Endothelial cell of umbilical vein (primary cell): ENCODE results near the gene PTDSS2. TPM values are rescaled to one million over a fixed set of nuclear protein-coding genes. Genes with fewer than 3 reads are reported as not detected.

Experiments used
- BruUV-seq: library from RNA; stranded (reverse); fragments of 400-500 nt; replicated peaks from 2 replicates; lab custom pipeline; 2021; lab: Mats Ljungman, UMichigan
- CTCF ChIA-PET: fragments of 300-600, 350-600 bp; sonication (Branson Sonifier 250); formaldehyde crosslinking; loops from one replicate; lab custom pipeline; 2021; ENCODE audit warnings: antibody characterized with exemption, inconsistent platforms; lab: Charles Lee
- POLR2A ChIA-PET: fragments of 300-600, 350-600 bp; sonication (Branson Sonifier 250); formaldehyde crosslinking; loops from one replicate; lab custom pipeline; 2021; ENCODE audit warnings: antibody characterized with exemption, inconsistent platforms; lab: Charles Lee
- DNase-seq: peaks from one replicate; pipeline ENCODE4 v3.0.0-alpha.2; 2011; ENCODE audit warnings: low read depth, low spot score
- FAIRE-seq: peaks from 2 replicates; lab custom pipeline; 2011; peaks lifted over from hg19 to GRCh38; lab: Jason Lieb, UNC
- H2AFZ ChIP-seq: 2 replicates; pipeline ENCODE4 v1.6.0; 2012; ENCODE audit warnings: low read depth, low read length, control low read depth, inconsistent platforms
- H3K27ac ChIP-seq: 2 replicates; pipeline ENCODE4 v1.5.1; 2011; ENCODE audit warnings: low read depth, mild to moderate bottlenecking, control low read depth, low read length, moderate library complexity; ENCODE audit not compliant: insufficient read depth
- H3K27me3 ChIP-seq, 2 experiments: 2 replicates each; pipeline versions ENCODE4 v1.6.0 to v1.6.1; 2011; ENCODE audit warnings: low read length in 2 of 2, mixed read lengths in 1 of 2; ENCODE audit not compliant: control insufficient read depth in 2 of 2, insufficient read depth in 2 of 2
- H3K36me3 ChIP-seq, 2 experiments: 2 replicates in 1 of 2; 3 replicates in 1 of 2; pipeline ENCODE4 v1.5.1; 2011; ENCODE audit warnings: low read length in 2 of 2, mild to moderate bottlenecking in 1 of 2, moderate library complexity in 1 of 2; ENCODE audit not compliant: control insufficient read depth in 2 of 2, insufficient read depth in 2 of 2; ENCODE audit errors: extremely low read depth in 1 of 2
- H3K4me1 ChIP-seq: 3 replicates; pipeline ENCODE4 v1.5.1; 2011; ENCODE audit warnings: mild to moderate bottlenecking, low read length; ENCODE audit not compliant: control insufficient read depth, insufficient read depth; ENCODE audit errors: extremely low read depth
- H3K4me2 ChIP-seq: 2 replicates; pipeline ENCODE4 v1.6.1; 2011; ENCODE audit warnings: low read length, control low read depth, mixed read lengths; ENCODE audit not compliant: insufficient read depth
- H3K4me3 ChIP-seq, 3 experiments: fragments of 200-600 bp in 1 of 3; sonication (generic), shearing (Covaris generic) in 1 of 3; replicated peaks in 1 of 3; 2 replicates each; pipeline ENCODE4 v1.5.1; 2011 to 2016; ENCODE audit warnings: control low read depth in 3 of 3, low read length in 3 of 3, mild to moderate bottlenecking in 2 of 3, inconsistent platforms in 1 of 3, low read depth in 1 of 3, moderate library complexity in 1 of 3; ENCODE audit not compliant: insufficient read depth in 1 of 3
- H3K79me2 ChIP-seq: 2 replicates; pipeline ENCODE4 v1.6.0; 2012; ENCODE audit warnings: low read length, inconsistent platforms; ENCODE audit not compliant: control insufficient read depth, insufficient read depth
- H3K9ac ChIP-seq: replicated peaks from 2 replicates; pipeline ENCODE3; 2011; ENCODE audit warnings: low read length, control low read depth; ENCODE audit not compliant: insufficient read depth; ENCODE audit errors: extremely low read depth
- H3K9me1 ChIP-seq: replicated peaks from 3 replicates; pipeline ENCODE4 v1.6.0; 2011; ENCODE audit warnings: mild to moderate bottlenecking, low read length; ENCODE audit not compliant: control insufficient read depth, insufficient read depth; ENCODE audit errors: extremely low read depth
- H3K9me3 ChIP-seq: replicated peaks from 2 replicates; pipeline ENCODE4 v1.5.1; 2012; ENCODE audit warnings: low read length, inconsistent platforms; ENCODE audit not compliant: control insufficient read depth, insufficient read depth
- H4K20me1 ChIP-seq: replicated peaks from 2 replicates; pipeline ENCODE3; 2011; ENCODE audit warnings: mild to moderate bottlenecking, low read length; ENCODE audit not compliant: control insufficient read depth, insufficient read depth; ENCODE audit errors: extremely low read depth
- CTCF ChIP-seq, 2 donors: IDR thresholded peaks; 1 replicate in 1 of 2; 2 replicates in 1 of 2; pipeline ENCODE4 v1.5.1; 2011; ENCODE audit warnings: low read length in 2 of 2, mild to moderate bottlenecking in 2 of 2, moderate library complexity in 2 of 2, control low read depth in 1 of 2, inconsistent platforms in 1 of 2, low read depth in 1 of 2; ENCODE audit not compliant: insufficient read depth in 1 of 2; ENCODE audit errors: extremely low read depth in 1 of 2
- EZH2 ChIP-seq: IDR thresholded peaks from 2 replicates; pipeline ENCODE4 v1.6.1; 2012; ENCODE audit warnings: borderline replicate concordance, low read depth, mild to moderate bottlenecking, moderate library complexity, low read length, inconsistent platforms; ENCODE audit not compliant: severe bottlenecking
- FOS ChIP-seq: IDR thresholded peaks from 2 replicates; pipeline ENCODE4 v1.6.1; 2011; ENCODE audit warnings: mild to moderate bottlenecking, low read length, moderate library complexity, borderline replicate concordance; ENCODE audit not compliant: insufficient read depth
- GATA2 ChIP-seq: IDR thresholded peaks from 2 replicates; pipeline ENCODE4 v1.7.0; 2011; ENCODE audit warnings: low read depth, mild to moderate bottlenecking, moderate library complexity, mixed read lengths, low read length; ENCODE audit not compliant: insufficient read length, insufficient read depth
- JUN ChIP-seq: IDR thresholded peaks from 2 replicates; pipeline ENCODE4 v1.6.1; 2011; ENCODE audit warnings: borderline replicate concordance, low read depth; ENCODE audit not compliant: insufficient read length, insufficient read depth
- MAX ChIP-seq: IDR thresholded peaks from 2 replicates; pipeline ENCODE4 v1.6.1; 2011; ENCODE audit not compliant: insufficient read depth, insufficient read length
- MYC ChIP-seq: IDR thresholded peaks from one replicate; pipeline ENCODE4 v1.6.1; 2011; ENCODE audit warnings: mild to moderate bottlenecking, low read depth, low read length
- POLR2A ChIP-seq: IDR thresholded peaks from 2 replicates; pipeline ENCODE4 v1.6.1; 2012; ENCODE audit warnings: low read depth, mild to moderate bottlenecking, control low read depth, low read length
- POLR2AphosphoS5 ChIP-seq: IDR thresholded peaks from 2 replicates; pipeline ENCODE4 v1.6.1; 2012; ENCODE audit warnings: low read depth, mild to moderate bottlenecking, control low read depth, low read length, moderate library complexity; ENCODE audit not compliant: insufficient read depth
- dilution Hi-C: fragments of 300-500 bp; cut with MboI; formaldehyde crosslinking; loops from one replicate; pipeline ENCODE4 v1.15.0; 2019; ENCODE audit warnings: low sequenced_read_pairs; ENCODE audit not compliant: extremely low pct_ligation_motif_present
- intact Hi-C: fragments of 100-400 bp; cut with micrococcal nuclease; formaldehyde crosslinking; loops from one replicate; pipeline ENCODE4 v1.10.0; 2022
- polyA plus RNA-seq, 4 experiments: library from polyadenylated mRNA; depleted of rRNA in 3 of 4; stranded (reverse) in 3 of 4; unstranded in 1 of 4; fragments of >200 nt; gene quantifications; 2 replicates each; pipeline versions ENCODE4 v1.2.1 to v1.2.3, GENCODE V29; 2011 to 2012; ENCODE audit warnings: missing spikeins in 1 of 4
- total RNA-seq: library from RNA; stranded (reverse); gene quantifications from 2 replicates; pipeline ENCODE4 v1.2.3, GENCODE V29; 2021

PTDSS2 gene
- total and polyA plus RNA-seq, 2 donors (not counting 3 experiments of a cell fraction or from before 2014, with no cell fraction given), result 41.4 to 46.8 TPM

DNA sequence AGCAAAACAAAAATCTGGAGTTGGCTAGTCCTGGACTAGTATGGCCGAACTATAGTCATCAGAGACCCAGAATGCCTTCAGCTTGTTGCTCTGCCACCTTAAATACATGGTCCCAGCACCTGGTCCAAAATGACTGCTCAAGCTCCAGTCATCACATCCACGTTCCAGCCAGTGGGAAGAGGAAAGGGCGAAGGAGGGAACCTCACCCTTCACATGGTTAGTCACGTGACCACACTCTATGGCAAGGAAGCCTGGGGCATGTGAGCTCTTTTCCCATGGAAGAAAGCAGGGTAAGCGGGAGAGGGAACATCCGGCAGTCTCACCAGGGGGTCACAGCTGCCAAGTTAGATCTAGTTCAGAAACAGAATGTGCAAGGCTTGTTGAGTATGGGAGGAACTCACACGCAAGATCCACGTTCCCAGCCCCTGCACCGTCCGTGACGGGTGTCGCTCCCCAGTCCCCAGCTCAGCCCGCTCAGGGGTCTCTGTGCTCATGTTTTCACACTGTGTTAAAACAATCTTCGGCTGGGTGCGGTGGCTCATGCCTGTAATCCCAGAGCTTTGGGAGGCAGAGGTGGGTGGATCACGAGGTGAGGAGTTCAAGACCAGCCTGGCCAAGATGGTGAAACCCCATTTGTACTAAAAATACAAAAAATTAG is 6.4 kb upstream of the PTDSS2 start:
- no peaks in the 10 kb centered on the region for H4K20me1 ChIP-seq
- H3K9ac ChIP-seq, result no peak overlapping the region
- no peak for DNase-seq
- POLR2A ChIA-PET, result no interaction called here
- H3K4me3 ChIP-seq, result no peak overlapping the region
- BruUV-seq, result no TSS peak
- CTCF ChIA-PET, result interaction anchor here (1.0 to 1.1 kb wide), 2 partner anchors 16 to 36 kb away, joined by 3 to 5 read pairs; no protein-coding TSS in a partner anchor
- TF ChIP-seq GATA2 (no peak), CTCF (IDR thresholded peaks at IDR 0.05; ENCODE audit: extremely low read depth in 1 of 2, insufficient read depth in 1 of 2, low read depth in 1 of 2, low read length in 2 of 2) (no peak), MYC (no peak), FOS (no peak), POLR2AphosphoS5 (no peak), JUN (no peak), MAX (no peak), POLR2A (no peak), EZH2 (no peak)
- no peaks in the 10 kb centered on the region for H3K9me1 ChIP-seq
- no peak overlapping the region for H3K27ac ChIP-seq
- no peaks in the 10 kb centered on the region for H3K79me2 ChIP-seq
- H3K4me2 ChIP-seq, result no peak overlapping the region
- no peak overlapping the region for H2AFZ ChIP-seq
- H3K9me3 ChIP-seq, result no peaks in the 10 kb centered on the region
- peaks cover 0 to 2% of the 10 kb centered on the region in 2 experiments for H3K27me3 ChIP-seq
- H3K4me1 ChIP-seq, result peaks cover 4% of the 10 kb centered on the region
- no peak for FAIRE-seq
- dilution Hi-C loops, result no loop called here
- intact Hi-C loops, result no loop called here
- no peaks in the 10 kb centered on the region for H3K36me3 ChIP-seq
